Measurements from ENCODE around the gene WRNIP1. TPM values are rescaled to one million over a fixed set of nuclear protein-coding genes. Genes with fewer than 3 reads are reported as not detected.
"Not testable (repeated sequence)": the region's sequence is repeated elsewhere in the genome, so short reads cannot be mapped to it uniquely, and the experiment has no call there.

The WRNIP1 gene
- total RNA-seq, 4 donors from 2014 or later, result 70.6 to 99.9 (median 84.1) TPM

- no peak for TF ChIP-seq CTCF (IDR thresholded peaks at IDR 0.05)
- no peak for TF ChIP-seq POLR2A (IDR thresholded peaks at IDR 0.05)
- intact Hi-C loops (cut with DNase I), result no loop called here
- H3K9me3 ChIP-seq, result no peaks in the 10 kb centered on the region
- 64 to 65% methylated on average over 3 of the region's 3 CpGs for WGBS, 2 donors
- H3K27ac ChIP-seq, result no peak overlapping the region
- no peak overlapping the region for H3K4me3 ChIP-seq (replicated peaks in 1 of 3)
- no peaks in the 10 kb centered on the region for H3K36me3 ChIP-seq
- no peaks in the 10 kb centered on the region for H3K27me3 ChIP-seq
- peak; percentile 40 to 58 for DNase-seq
- H3K4me1 ChIP-seq, result no peaks in the 10 kb centered on the region
These were observed 9.7 kb upstream of the WRNIP1 start for GRCh38 chr6:2755456-2755855.

- DNase-seq, result no peak
- no peak overlapping the region for H3K4me3 ChIP-seq (replicated peaks in 1 of 3)
- WGBS, 2 donors, result 80 to 86% methylated on average over 2 of the region's 2 CpGs
- no peaks in the 10 kb centered on the region for H3K9me3 ChIP-seq
- H3K4me1 ChIP-seq, result no peaks in the 10 kb centered on the region
- no peak for TF ChIP-seq POLR2A (IDR thresholded peaks at IDR 0.05)
- TF ChIP-seq CTCF (IDR thresholded peaks at IDR 0.05), result no peak
- no peaks in the 10 kb centered on the region for H3K36me3 ChIP-seq
- intact Hi-C loops (cut with DNase I), result no loop called here
- no peak overlapping the region for H3K27ac ChIP-seq
- no peaks in the 10 kb centered on the region for H3K27me3 ChIP-seq
These were observed 9.0 kb upstream of the WRNIP1 start for GRCh38 chr6:2756241-2756640.

- Histone ChIP-seq H3K36me3 (no peaks in the 10 kb centered on the region), H3K4me3 (replicated peaks in 1 of 3) (no peak overlapping the region), H3K9me3 (no peaks in the 10 kb centered on the region), H3K27ac (no peak overlapping the region), H3K27me3 (no peaks in the 10 kb centered on the region), H3K4me1 (no peaks in the 10 kb centered on the region)
- no peak for DNase-seq
- TF ChIP-seq POLR2A (IDR thresholded peaks at IDR 0.05) (no peak), CTCF (IDR thresholded peaks at IDR 0.05) (no peak)
- WGBS, 2 donors, result 83 to 84% methylated on average over 3 of the region's 3 CpGs
- intact Hi-C loops (cut with DNase I), result no loop called here
These were observed 8.4 kb upstream of the WRNIP1 start for GRCh38 chr6:2756687-2757224.

GRCh38 chr6:2758980-2759379 is 6.2 kb upstream of the WRNIP1 start:
- no peaks in the 10 kb centered on the region for H3K4me1 ChIP-seq
- TF ChIP-seq POLR2A (IDR thresholded peaks at IDR 0.05) (no peak), CTCF (IDR thresholded peaks at IDR 0.05) (no peak)
- intact Hi-C loops (cut with DNase I), result no loop called here

GRCh38 chr6:2760882-2761842 is 4.0 kb upstream of the WRNIP1 start:
- intact Hi-C loops (cut with DNase I), result no loop called here
- TF ChIP-seq CTCF (IDR thresholded peaks at IDR 0.05), result peak in 2 of 6 experiments; percentile 13 to 37
- TF ChIP-seq POLR2A (IDR thresholded peaks at IDR 0.05), result no peak
- H3K9me3 ChIP-seq, result no peaks in the 10 kb centered on the region
- no peak for DNase-seq
- no peaks in the 10 kb centered on the region for H3K27me3 ChIP-seq
- no peak overlapping the region for H3K4me3 ChIP-seq (replicated peaks in 1 of 3)
- no peaks in the 10 kb centered on the region for H3K36me3 ChIP-seq
- 86 to 87% methylated on average over 8 of the region's 8 CpGs for WGBS, 2 donors
- H3K27ac ChIP-seq, result no peak overlapping the region
- H3K4me1 ChIP-seq, result no peaks in the 10 kb centered on the region

More at GRCh38 chr6:2758980-2759379, 6.2 kb upstream of the WRNIP1 start:
- no peak overlapping the region for H3K27ac ChIP-seq
- H3K4me3 ChIP-seq (replicated peaks in 1 of 3), result no peak overlapping the region
- H3K27me3 ChIP-seq, result no peaks in the 10 kb centered on the region
- H3K36me3 ChIP-seq, result no peaks in the 10 kb centered on the region
- no peaks in the 10 kb centered on the region for H3K9me3 ChIP-seq
- 65 to 66% methylated on average over 3 of the region's 3 CpGs for WGBS, 2 donors
- DNase-seq, result no peak

GRCh38 chr6:2762868-2763267 is 2.3 kb upstream of the WRNIP1 start:
- H3K4me1 ChIP-seq; H3K4me3 ChIP-seq (replicated peaks in 1 of 3); H3K27ac ChIP-seq; DNase-seq; intact Hi-C loops (cut with DNase I); H3K36me3 ChIP-seq; H3K9me3 ChIP-seq; H3K27me3 ChIP-seq: not testable (repeated sequence)
- 94 to 99% methylated on average over 4 of the region's 4 CpGs for WGBS, 2 donors

Data from thyroid gland (tissue), 4 donors.